ENCODE data around the gene ABHD16A.

Gene ABHD16A

GRCh38 chr6:31689249-31690110 lies 13.6 kb downstream of the ABHD16A start:
- no peak for DNase-seq (ENCODE audit: low spot score)

GRCh38 chr6:31687860-31688693 lies 15.0 kb downstream of the ABHD16A start:
- no peak for DNase-seq (ENCODE audit: low spot score)

- DNase-seq (ENCODE audit: low spot score), result no peak
Measured at GRCh38 chr6:31687321-31687720, 15.8 kb downstream of the ABHD16A start.

- DNase-seq (ENCODE audit: low spot score), result no peak
Measured at GRCh38 chr6:31686483-31686882, 16.6 kb downstream of the ABHD16A start.

GRCh38 chr6:31683591-31683990 lies 19.5 kb downstream of the ABHD16A start:
- no peak for DNase-seq (ENCODE audit: low spot score)

GRCh38 chr6:31681135-31681671 lies 21.9 kb downstream of the ABHD16A start:
- peak; percentile 77 for DNase-seq (ENCODE audit: low spot score)

GRCh38 chr6:31680226-31681134 lies 22.6 kb downstream of the ABHD16A start, which contains the start of gene LY6G5C:
TSS of gene LY6G5C (minus strand) at chr6:31681067. CDS start at chr6:31680373, 694 bp downstream.
- DNase-seq (ENCODE audit: low spot score), result peak; percentile 94

- no peak for DNase-seq (ENCODE audit: low spot score)
Measured at GRCh38 chr6:31677955-31678354, 25.2 kb downstream of the ABHD16A start.

- DNase-seq (ENCODE audit: low spot score), result no peak
Measured at GRCh38 chr6:31676904-31677303, 26.2 kb downstream of the ABHD16A start.

- DNase-seq (ENCODE audit: low spot score), result no peak
Measured at GRCh38 chr6:31676322-31676903, 26.7 kb downstream of the ABHD16A start.

GRCh38 chr6:31669676-31670075 lies 33.4 kb downstream of the ABHD16A start, which contains the start of gene LY6G5B:
TSS of gene LY6G5B (plus strand) at chr6:31669976. CDS start at chr6:31670951, 975 bp downstream.
- no peak for DNase-seq (ENCODE audit: low spot score)

GRCh38 chr6:31666337-31666965 lies 36.7 kb downstream of the ABHD16A start:
- peak; percentile 33 for DNase-seq (ENCODE audit: low spot score)

- peak; percentile 97 for DNase-seq (ENCODE audit: low spot score)
Measured at GRCh38 chr6:31665501-31666336, 37.4 kb downstream of the ABHD16A start, which contains the start of gene CSNK2B. TSS of gene CSNK2B (plus strand) at chr6:31666080. CDS start at chr6:31666832, 752 bp downstream.

GRCh38 chr6:31664790-31665500 lies 38.2 kb downstream of the ABHD16A start, which contains the start of gene GPANK1:
TSS of gene GPANK1 (minus strand) at chr6:31664997. CDS start at chr6:31664478, 519 bp downstream.
- DNase-seq (ENCODE audit: low spot score), result peak; percentile 98

- DNase-seq (ENCODE audit: low spot score), result peak; percentile 94
Measured at GRCh38 chr6:31663961-31664789, 38.9 kb downstream of the ABHD16A start.

GRCh38 chr6:31663126-31663960 lies 39.8 kb downstream of the ABHD16A start:
- DNase-seq (ENCODE audit: low spot score), result peak; percentile 89
